Neural progenitor cell (in vitro differentiated cells): ENCODE measurements around the gene UBL7.
"Not testable (repeated sequence)": the region's sequence is repeated elsewhere in the genome, so short reads cannot be mapped to it uniquely, and the experiment has no call there.

Source experiments
- EZH2phosphoT487 ChIP-seq: fragments of 200-600 bp; sonication (generic); IDR thresholded peaks from 2 replicates; pipeline ENCODE4 v1.6.1; 2017; ENCODE audit warnings: antibody characterized with exemption
- TF ChIP-seq, protein P1 (sequence below): fragments of 200-600 bp; sonication (generic); IDR thresholded peaks from 2 replicates; pipeline ENCODE4 v1.5.1; 2017; ENCODE audit warnings: antibody characterized with exemption, mild to moderate bottlenecking

DNA sequence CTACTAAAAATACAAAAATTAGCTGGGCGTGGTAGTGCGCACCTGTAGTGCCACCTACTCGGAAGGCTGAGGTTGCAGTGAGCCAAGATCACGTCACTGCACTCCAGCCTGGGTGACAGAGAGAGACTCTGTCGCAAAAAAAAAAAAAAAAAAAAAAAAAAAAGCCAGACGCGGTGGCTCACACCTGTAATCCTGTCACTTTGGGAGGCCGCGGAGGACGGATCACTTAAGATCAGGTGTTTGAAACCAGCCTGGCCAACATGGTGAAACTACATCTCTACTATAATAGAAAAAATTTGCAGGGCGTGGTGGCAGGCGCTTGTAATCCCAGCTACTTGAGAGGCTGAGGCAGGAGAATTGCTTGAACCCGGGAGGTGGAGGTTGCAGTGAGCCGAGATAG is 1.2 kb downstream of the UBL7 start:
- TF ChIP-seq, protein P1, sequence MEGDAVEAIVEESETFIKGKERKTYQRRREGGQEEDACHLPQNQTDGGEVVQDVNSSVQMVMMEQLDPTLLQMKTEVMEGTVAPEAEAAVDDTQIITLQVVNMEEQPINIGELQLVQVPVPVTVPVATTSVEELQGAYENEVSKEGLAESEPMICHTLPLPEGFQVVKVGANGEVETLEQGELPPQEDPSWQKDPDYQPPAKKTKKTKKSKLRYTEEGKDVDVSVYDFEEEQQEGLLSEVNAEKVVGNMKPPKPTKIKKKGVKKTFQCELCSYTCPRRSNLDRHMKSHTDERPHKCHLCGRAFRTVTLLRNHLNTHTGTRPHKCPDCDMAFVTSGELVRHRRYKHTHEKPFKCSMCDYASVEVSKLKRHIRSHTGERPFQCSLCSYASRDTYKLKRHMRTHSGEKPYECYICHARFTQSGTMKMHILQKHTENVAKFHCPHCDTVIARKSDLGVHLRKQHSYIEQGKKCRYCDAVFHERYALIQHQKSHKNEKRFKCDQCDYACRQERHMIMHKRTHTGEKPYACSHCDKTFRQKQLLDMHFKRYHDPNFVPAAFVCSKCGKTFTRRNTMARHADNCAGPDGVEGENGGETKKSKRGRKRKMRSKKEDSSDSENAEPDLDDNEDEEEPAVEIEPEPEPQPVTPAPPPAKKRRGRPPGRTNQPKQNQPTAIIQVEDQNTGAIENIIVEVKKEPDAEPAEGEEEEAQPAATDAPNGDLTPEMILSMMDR: not testable (repeated sequence)
- not testable (repeated sequence) for TF ChIP-seq EZH2phosphoT487
